Bronchial epithelial cell (primary cell): ENCODE results near the gene SIK3. TPM values are rescaled to one million over a fixed set of nuclear protein-coding genes. Genes with fewer than 3 reads are reported as not detected.

Source experiments
- DNase-seq: peaks from one replicate; pipeline ENCODE4 v3.0.0-alpha.2; 2010; ENCODE audit warnings: low read depth
- FAIRE-seq: peaks from 2 replicates; lab custom pipeline; 2011; peaks lifted over from hg19 to GRCh38; lab: Jason Lieb, UNC
- H3K27me3 ChIP-seq: 2 replicates; pipeline ENCODE4 v1.5.1; 2011; ENCODE audit warnings: low read length; ENCODE audit not compliant: control insufficient read depth, insufficient read depth
- H3K36me3 ChIP-seq: 2 replicates; pipeline ENCODE4 v1.5.1; 2011; ENCODE audit warnings: low read length; ENCODE audit not compliant: control insufficient read depth, insufficient read depth
- H3K4me3 ChIP-seq: 2 replicates; pipeline ENCODE4 v1.5.1; 2011; ENCODE audit warnings: mild to moderate bottlenecking, low read depth, low read length, control low read depth
- total RNA-seq: library from RNA; depleted of rRNA; stranded (reverse); fragments of >200 nt; gene quantifications from 2 replicates; pipeline ENCODE4 v1.2.1, GENCODE V29; 2014
- TF ChIP-seq, protein P1 (sequence below): IDR thresholded peaks from 2 replicates; pipeline ENCODE4 v1.5.1; 2011; ENCODE audit warnings: mild to moderate bottlenecking, moderate library complexity, low read length, control low read depth, inconsistent platforms; ENCODE audit not compliant: insufficient read depth, severe bottlenecking

The SIK3 gene
- total RNA-seq, 1 donor from 2014 or later = 6.8 TPM

- no peak overlapping the region for H3K4me3 ChIP-seq
- DNase-seq (no peak), FAIRE-seq (no peak)
- H3K36me3 ChIP-seq = no peaks in the 10 kb centered on the region
- TF ChIP-seq, protein P1, sequence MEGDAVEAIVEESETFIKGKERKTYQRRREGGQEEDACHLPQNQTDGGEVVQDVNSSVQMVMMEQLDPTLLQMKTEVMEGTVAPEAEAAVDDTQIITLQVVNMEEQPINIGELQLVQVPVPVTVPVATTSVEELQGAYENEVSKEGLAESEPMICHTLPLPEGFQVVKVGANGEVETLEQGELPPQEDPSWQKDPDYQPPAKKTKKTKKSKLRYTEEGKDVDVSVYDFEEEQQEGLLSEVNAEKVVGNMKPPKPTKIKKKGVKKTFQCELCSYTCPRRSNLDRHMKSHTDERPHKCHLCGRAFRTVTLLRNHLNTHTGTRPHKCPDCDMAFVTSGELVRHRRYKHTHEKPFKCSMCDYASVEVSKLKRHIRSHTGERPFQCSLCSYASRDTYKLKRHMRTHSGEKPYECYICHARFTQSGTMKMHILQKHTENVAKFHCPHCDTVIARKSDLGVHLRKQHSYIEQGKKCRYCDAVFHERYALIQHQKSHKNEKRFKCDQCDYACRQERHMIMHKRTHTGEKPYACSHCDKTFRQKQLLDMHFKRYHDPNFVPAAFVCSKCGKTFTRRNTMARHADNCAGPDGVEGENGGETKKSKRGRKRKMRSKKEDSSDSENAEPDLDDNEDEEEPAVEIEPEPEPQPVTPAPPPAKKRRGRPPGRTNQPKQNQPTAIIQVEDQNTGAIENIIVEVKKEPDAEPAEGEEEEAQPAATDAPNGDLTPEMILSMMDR = no peak
- H3K27me3 ChIP-seq = no peaks in the 10 kb centered on the region
Observed at GRCh38 chr11:117110294-117110950, 12.2 kb upstream of the SIK3 start.

GRCh38 chr11:117107701-117108590, 9.7 kb upstream of the SIK3 start:
- FAIRE-seq = no peak
- no peak for DNase-seq
- H3K4me3 ChIP-seq = no peak overlapping the region
- no peaks in the 10 kb centered on the region for H3K36me3 ChIP-seq
- TF ChIP-seq, protein P1 = no peak
- no peaks in the 10 kb centered on the region for H3K27me3 ChIP-seq

DNA sequence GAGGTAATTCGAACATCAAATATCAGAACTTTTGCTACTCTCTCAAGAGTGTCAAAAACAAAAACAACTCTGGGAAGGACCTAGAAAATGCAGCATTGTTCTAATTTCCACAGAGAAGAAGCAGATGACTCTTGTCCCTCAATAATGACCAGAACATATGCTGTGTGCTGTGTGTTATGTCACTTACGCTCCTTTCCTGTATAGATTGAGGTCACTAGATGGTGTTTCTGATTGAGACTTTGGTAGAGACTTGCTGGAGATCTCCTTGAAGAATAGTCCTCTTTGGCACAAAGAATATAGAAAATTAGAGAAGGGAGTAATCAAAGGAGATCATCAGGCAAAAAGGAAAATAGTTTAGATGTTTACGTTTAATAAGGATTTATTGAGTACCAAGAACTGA, 2.3 kb upstream of the SIK3 start:
- Histone ChIP-seq H3K27me3 (no peaks in the 10 kb centered on the region), H3K36me3 (no peaks in the 10 kb centered on the region), H3K4me3 (no peak overlapping the region)
- FAIRE-seq (no peak), DNase-seq (no peak)
- TF ChIP-seq, protein P1 = no peak

DNA sequence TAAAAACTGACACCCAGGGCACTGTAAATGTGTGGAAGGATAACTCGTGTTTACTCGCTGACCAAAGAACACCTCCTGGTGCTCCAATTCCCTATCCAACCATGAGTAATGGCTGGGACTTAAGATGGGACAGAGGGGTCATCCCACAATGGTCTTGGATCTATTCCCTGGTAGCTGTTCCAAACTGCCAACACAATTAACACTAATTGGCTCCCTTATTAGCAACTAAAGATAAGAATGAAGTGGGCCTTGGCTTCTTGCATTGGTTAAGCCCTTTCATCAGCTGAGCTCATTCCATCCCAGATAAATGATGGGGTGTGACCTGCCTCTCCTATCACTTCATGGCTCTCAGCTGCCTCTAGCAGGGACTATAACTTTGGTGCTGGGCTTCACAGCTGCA, 1.5 kb upstream of the SIK3 start:
- FAIRE-seq (no peak), DNase-seq (no peak)
- Histone ChIP-seq H3K27me3 (no peaks in the 10 kb centered on the region), H3K36me3 (no peaks in the 10 kb centered on the region), H3K4me3 (no peak overlapping the region)
- TF ChIP-seq, protein P1 = no peak

- no peaks in the 10 kb centered on the region for H3K36me3 ChIP-seq
- no peaks in the 10 kb centered on the region for H3K27me3 ChIP-seq
- H3K4me3 ChIP-seq = peak overlapping the region; percentile 79
- TF ChIP-seq, protein P1 = no peak
- FAIRE-seq (no peak), DNase-seq (no peak)
Observed at GRCh38 chr11:117097389-117098268, 599 bp downstream of the SIK3 start.
